MM.1S (cell line): Measurements from ENCODE around the gene E2F2.

Source experiments
- CTCF ChIP-seq: fragments of 300-600 bp; sonication (generic); IDR thresholded peaks from 2 replicates; pipeline ENCODE4 v1.5.1; 2016; ENCODE audit warnings: antibody characterized with exemption, low read length, mixed read lengths
- EZH2 ChIP-seq: fragments of 300-600 bp; sonication (generic); optimal IDR thresholded peaks from 2 replicates; pipeline ENCODE3; 2017; ENCODE audit warnings: low read depth, mild to moderate bottlenecking, antibody characterized with exemption, low read length, mixed read lengths

GRCh38 chr1:23566304-23566703 lies 35.3 kb upstream of the E2F2 start:
- TF ChIP-seq CTCF (peak; percentile 16; the same call in 1 of the 2 replicates), EZH2 (no peak)
